Tracheal epithelial cell (primary cell): Measurements from ENCODE around the gene PICALM. TPM values are rescaled to one million over a fixed set of nuclear protein-coding genes. Genes with fewer than 3 reads are reported as not detected.

ENCODE experiments used
- total RNA-seq: library from RNA; depleted of rRNA; stranded (reverse); fragments of >200 nt; gene quantifications from 2 replicates; pipeline ENCODE4 v1.2.1, GENCODE V29; 2014

Gene PICALM, protein sequence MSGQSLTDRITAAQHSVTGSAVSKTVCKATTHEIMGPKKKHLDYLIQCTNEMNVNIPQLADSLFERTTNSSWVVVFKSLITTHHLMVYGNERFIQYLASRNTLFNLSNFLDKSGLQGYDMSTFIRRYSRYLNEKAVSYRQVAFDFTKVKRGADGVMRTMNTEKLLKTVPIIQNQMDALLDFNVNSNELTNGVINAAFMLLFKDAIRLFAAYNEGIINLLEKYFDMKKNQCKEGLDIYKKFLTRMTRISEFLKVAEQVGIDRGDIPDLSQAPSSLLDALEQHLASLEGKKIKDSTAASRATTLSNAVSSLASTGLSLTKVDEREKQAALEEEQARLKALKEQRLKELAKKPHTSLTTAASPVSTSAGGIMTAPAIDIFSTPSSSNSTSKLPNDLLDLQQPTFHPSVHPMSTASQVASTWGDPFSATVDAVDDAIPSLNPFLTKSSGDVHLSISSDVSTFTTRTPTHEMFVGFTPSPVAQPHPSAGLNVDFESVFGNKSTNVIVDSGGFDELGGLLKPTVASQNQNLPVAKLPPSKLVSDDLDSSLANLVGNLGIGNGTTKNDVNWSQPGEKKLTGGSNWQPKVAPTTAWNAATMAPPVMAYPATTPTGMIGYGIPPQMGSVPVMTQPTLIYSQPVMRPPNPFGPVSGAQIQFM
- total RNA-seq: 219 and 317 TPM in 2 replicates

GRCh38 chr11:86068951-86069407 is at the start of gene PICALM:
TSS of gene PICALM (minus strand) at chr11:86069084. CDS start at chr11:86068780, 304 bp downstream.

Other genes starting within 250 kb of the PICALM start
- gene CCDC83, start 213.7 kb downstream of the PICALM start, total RNA-seq: not detected in 2 replicates
- gene EED, start 175.7 kb upstream of the PICALM start, total RNA-seq: 8.7 and 9.2 TPM in 2 replicates
- 59.8 and 85.3 TPM in 2 replicates for gene HIKESHI, start 233.2 kb upstream of the PICALM start, total RNA-seq